Neural progenitor cell (in vitro differentiated cells): Measurements from ENCODE around the gene C19orf38. TPM values are rescaled to one million over a fixed set of nuclear protein-coding genes. Genes with fewer than 3 reads are reported as not detected.
A peak's percentile ranks its signal among the peaks of the same experiment; 100 is the strongest.
"Not testable (repeated sequence)": the region's sequence is repeated elsewhere in the genome, so short reads cannot be mapped to it uniquely, and the experiment has no call there.

Experiments used
- DNase-seq: peaks from one replicate; pipeline ENCODE4 v3.0.0-alpha.2; 2016; ENCODE audit warnings: low spot score
- H2AFZ ChIP-seq: fragments of 200-600 bp; sonication (generic); replicated peaks from 2 replicates; pipeline ENCODE4 v1.6.1; 2016; ENCODE audit warnings: antibody characterized with exemption
- H3F3A ChIP-seq: fragments of 200-600 bp; sonication (generic); 2 replicates; pipeline ENCODE4 v1.6.1; 2016; ENCODE audit warnings: antibody characterized with exemption, low read depth
- H3K27ac ChIP-seq: fragments of 200-600 bp; sonication (generic); 2 replicates; pipeline ENCODE4 v1.5.1; 2016; ENCODE audit warnings: mild to moderate bottlenecking
- H3K27me3 ChIP-seq: fragments of 200-600 bp; sonication (generic); 2 replicates; pipeline ENCODE4 v1.6.1; 2016; ENCODE audit warnings: mild to moderate bottlenecking, moderate library complexity
- H3K36me3 ChIP-seq: fragments of 200-600 bp; sonication (generic); 2 replicates; pipeline ENCODE4 v1.5.1; 2016
- H3K4me1 ChIP-seq: fragments of 200-600 bp; sonication (generic); 2 replicates; pipeline ENCODE4 v1.6.1; 2016; ENCODE audit warnings: mixed run types
- H3K4me2 ChIP-seq: fragments of 200-600 bp; sonication (generic); 2 replicates; pipeline ENCODE4 v1.6.1; 2016
- H3K4me3 ChIP-seq: fragments of 200-600 bp; sonication (generic); 2 replicates; pipeline ENCODE4 v1.5.1; 2016
- H3K79me2 ChIP-seq: fragments of 200-600 bp; sonication (generic); 2 replicates; pipeline ENCODE4 v1.6.1; 2016; ENCODE audit warnings: low read depth
- H3K9ac ChIP-seq: fragments of 200-600 bp; sonication (generic); 2 replicates; pipeline ENCODE4 v1.6.1; 2016
- H3K9me3 ChIP-seq: fragments of 200-600 bp; sonication (generic); 2 replicates; pipeline ENCODE4 v1.5.1; 2016; ENCODE audit warnings: low read depth
- H4K20me1 ChIP-seq: fragments of 200-600 bp; sonication (generic); 2 replicates; pipeline ENCODE4 v1.6.1; 2016; ENCODE audit warnings: low read depth
- H3K27ac Mint-ChIP-seq: 3 replicates; pipeline ENCODE4 v1.8.0; 2021; ENCODE audit warnings: mixed read lengths
- H3K27me3 Mint-ChIP-seq: 2 replicates; pipeline ENCODE4 v1.8.0; 2022; ENCODE audit warnings: low read depth, mild to moderate bottlenecking, inconsistent platforms, moderate library complexity, mixed read lengths; ENCODE audit not compliant: insufficient read depth
- H3K36me3 Mint-ChIP-seq: 3 replicates; pipeline ENCODE4 v1.8.0; 2021; ENCODE audit warnings: mixed read lengths
- H3K4me1 Mint-ChIP-seq: 3 replicates; pipeline ENCODE4 v1.8.0; 2021; ENCODE audit warnings: mixed read lengths
- H3K4me3 Mint-ChIP-seq: 3 replicates; pipeline ENCODE4 v1.8.0; 2021; ENCODE audit warnings: mild to moderate bottlenecking, moderate library complexity, mixed read lengths
- H3K9me3 Mint-ChIP-seq: 3 replicates; pipeline ENCODE4 v1.8.0; 2020; ENCODE audit warnings: mixed read lengths
- CTCF ChIP-seq: fragments of 200-600 bp; sonication (generic); IDR thresholded peaks from 2 replicates; pipeline ENCODE4 v1.5.1; 2017; ENCODE audit warnings: antibody characterized with exemption, mild to moderate bottlenecking
- EZH2 ChIP-seq: fragments of 200-600 bp; sonication (generic); IDR thresholded peaks from 2 replicates; pipeline ENCODE4 v1.6.1; 2017; ENCODE audit warnings: antibody characterized with exemption, mild to moderate bottlenecking, moderate library complexity
- EZH2phosphoT487 ChIP-seq: fragments of 200-600 bp; sonication (generic); IDR thresholded peaks from 2 replicates; pipeline ENCODE4 v1.6.1; 2017; ENCODE audit warnings: antibody characterized with exemption
- total RNA-seq: library from RNA; depleted of rRNA; stranded (reverse); fragments of >200 nt; gene quantifications from 2 replicates; pipeline ENCODE4 v1.2.3, GENCODE V29; 2015; ENCODE audit warnings: low replicate concordance

Gene C19orf38
- total RNA-seq, 1 donor from 2014 or later: not detected

DNA sequence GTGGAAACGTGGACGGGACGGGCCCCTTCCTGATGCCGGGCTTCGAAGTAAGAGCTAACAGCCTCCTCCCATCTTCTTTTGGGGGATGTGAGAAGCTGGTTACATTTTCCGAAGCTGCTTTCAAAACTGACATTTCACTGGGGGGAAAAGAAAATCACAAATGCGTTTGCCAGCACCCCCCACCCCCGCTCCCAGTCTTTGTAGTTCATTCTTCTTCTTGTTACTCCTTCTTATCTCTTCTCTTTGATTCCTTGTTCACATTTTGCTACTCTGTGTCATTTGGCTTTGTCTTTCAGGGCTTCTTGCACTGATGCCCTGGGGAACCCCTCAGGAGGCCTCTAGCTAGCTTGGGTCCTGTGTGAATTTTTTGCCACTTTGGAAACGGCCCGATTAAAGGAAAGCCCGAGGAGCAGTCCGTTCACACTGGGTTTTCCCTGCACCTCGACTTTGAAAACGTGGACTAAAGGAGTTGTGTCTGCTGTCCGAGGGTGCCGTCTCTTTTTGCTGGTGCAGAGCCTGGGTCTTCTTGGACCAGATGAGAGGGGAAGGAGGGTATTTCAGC lies 24.4 kb downstream of the C19orf38 start:
- Histone ChIP-seq H3K27ac (no peak overlapping the region), H3K79me2 (peaks cover 60% of the 10 kb centered on the region)

DNA sequence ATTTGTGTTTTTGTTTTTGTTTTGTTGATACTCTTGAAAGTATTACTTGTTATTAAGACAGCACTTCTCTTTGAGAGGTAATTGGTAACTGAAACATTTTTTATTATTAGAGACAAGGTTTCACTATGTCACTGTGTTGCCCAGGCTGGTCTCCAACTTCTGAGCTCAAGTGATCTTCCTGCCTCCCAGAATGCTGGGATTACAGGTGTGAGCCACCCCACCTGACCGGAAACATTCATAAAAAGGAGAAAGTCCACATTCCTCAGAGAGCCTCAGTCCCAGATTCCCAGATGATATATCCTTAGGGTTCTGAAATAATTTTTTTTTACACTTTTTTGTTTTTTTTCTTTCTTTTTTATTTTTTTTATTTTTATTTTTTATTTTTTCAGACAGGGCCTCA lies 25.8 kb downstream of the C19orf38 start:
- H3K27ac Mint-ChIP-seq: no peak overlapping the region
- peaks cover 32% of the 10 kb centered on the region for H3K4me1 Mint-ChIP-seq

More for the DNA sequence above, 24.4 kb downstream of the C19orf38 start:
- TF ChIP-seq CTCF (no peak), EZH2phosphoT487 (no peak), EZH2 (no peak)
- Histone ChIP-seq H4K20me1 (peaks cover 47% of the 10 kb centered on the region), H2AFZ (no peak overlapping the region), H3K4me3 (peak overlapping the region; percentile 90), H3K9me3 (no peaks in the 10 kb centered on the region), H3K27me3 (no peaks in the 10 kb centered on the region), H3K4me2 (peak overlapping the region; percentile 88), H3F3A (peaks cover 23% of the 10 kb centered on the region), H3K4me1 (peaks cover 15% of the 10 kb centered on the region), H3K36me3 (no peaks in the 10 kb centered on the region), H3K9ac (peak overlapping the region; percentile 59)
- Mint-ChIP-seq H3K4me1 (peaks cover 24% of the 10 kb centered on the region), H3K36me3 (no peaks in the 10 kb centered on the region), H3K27ac (peak overlapping the region; percentile 5), H3K27me3 (peaks cover 9% of the 10 kb centered on the region), H3K9me3 (no peaks in the 10 kb centered on the region), H3K4me3 (peak overlapping the region; percentile 87)
- DNase-seq: no peak

GRCh38 chr19:10876459-10877240 lies 28.4 kb downstream of the C19orf38 start:
- Mint-ChIP-seq H3K4me1 (peaks cover 49% of the 10 kb centered on the region), H3K27ac (peak overlapping the region; percentile 46), H3K4me3 (no peak overlapping the region), H3K27me3 (peaks cover 2% of the 10 kb centered on the region), H3K36me3 (no peaks in the 10 kb centered on the region), H3K9me3 (no peaks in the 10 kb centered on the region)
- H3K4me1 ChIP-seq: peaks cover 23% of the 10 kb centered on the region
- no peaks in the 10 kb centered on the region for H3K9me3 ChIP-seq
- H3K4me3 ChIP-seq: no peak overlapping the region
- peak overlapping the region; percentile 26 for H3K27ac ChIP-seq
- no peak overlapping the region for H3K9ac ChIP-seq
- no peak overlapping the region for H2AFZ ChIP-seq
- H3F3A ChIP-seq: peaks cover 27% of the 10 kb centered on the region
- H3K27me3 ChIP-seq: no peaks in the 10 kb centered on the region
- no peak for DNase-seq
- no peaks in the 10 kb centered on the region for H3K36me3 ChIP-seq
- H3K79me2 ChIP-seq: peaks cover 100% of the 10 kb centered on the region
- H4K20me1 ChIP-seq: peaks cover 87% of the 10 kb centered on the region
- TF ChIP-seq CTCF: no peak
- no peak for TF ChIP-seq EZH2
- no peak for TF ChIP-seq EZH2phosphoT487
- H3K4me2 ChIP-seq: no peak overlapping the region

More for the DNA sequence above, 25.8 kb downstream of the C19orf38 start:
- Histone ChIP-seq H4K20me1 (peaks cover 61% of the 10 kb centered on the region), H3K9me3 (no peaks in the 10 kb centered on the region), H3K27me3 (no peaks in the 10 kb centered on the region), H3K4me1 (peaks cover 15% of the 10 kb centered on the region), H3F3A (peaks cover 23% of the 10 kb centered on the region), H3K27ac (no peak overlapping the region), H3K4me2 (no peak overlapping the region), H3K4me3 (no peak overlapping the region), H2AFZ (no peak overlapping the region), H3K79me2 (peaks cover 74% of the 10 kb centered on the region), H3K9ac (no peak overlapping the region), H3K36me3 (no peaks in the 10 kb centered on the region)
- no peak for DNase-seq
- no peaks in the 10 kb centered on the region for H3K9me3 Mint-ChIP-seq
- H3K4me3 Mint-ChIP-seq: peak overlapping the region; percentile 79
- H3K36me3 Mint-ChIP-seq: no peaks in the 10 kb centered on the region
- TF ChIP-seq EZH2 (no peak), EZH2phosphoT487 (no peak), CTCF (no peak)
- peaks cover 9% of the 10 kb centered on the region for H3K27me3 Mint-ChIP-seq

DNA sequence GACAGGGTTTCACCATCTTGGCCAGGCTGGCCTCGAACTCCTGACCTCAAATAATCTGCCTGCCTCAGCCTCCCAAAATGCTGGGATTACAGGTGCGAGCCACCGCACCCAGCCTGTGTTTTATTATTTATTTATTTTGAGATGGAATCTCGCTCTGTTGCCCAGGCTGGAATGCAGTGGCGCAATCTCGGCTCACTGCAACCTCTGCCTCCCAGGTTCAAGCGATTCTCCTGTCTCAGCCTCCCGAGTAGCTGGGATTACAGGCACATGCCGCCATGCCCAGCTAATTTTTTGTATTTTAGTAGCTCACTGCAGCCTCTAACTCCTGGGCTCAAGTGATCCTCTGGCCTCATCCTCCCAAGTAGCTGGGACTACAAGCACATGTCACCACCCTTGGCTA lies 29.4 kb downstream of the C19orf38 start:
- peaks cover 27% of the 10 kb centered on the region for H3F3A ChIP-seq
- peaks cover 100% of the 10 kb centered on the region for H3K79me2 ChIP-seq
- H3K4me3 Mint-ChIP-seq, H3K9me3 ChIP-seq, H3K9me3 Mint-ChIP-seq, H2AFZ ChIP-seq, H3K27ac Mint-ChIP-seq, H3K4me2 ChIP-seq, H3K27me3 Mint-ChIP-seq, H3K36me3 ChIP-seq, H3K9ac ChIP-seq, H3K27ac ChIP-seq, H3K27me3 ChIP-seq, DNase-seq, H3K36me3 Mint-ChIP-seq, H3K4me3 ChIP-seq: not testable (repeated sequence)
- H3K4me1 Mint-ChIP-seq: peaks cover 56% of the 10 kb centered on the region
- H4K20me1 ChIP-seq: peaks cover 94% of the 10 kb centered on the region
- peaks cover 28% of the 10 kb centered on the region for H3K4me1 ChIP-seq
